MG63 (cell line): ENCODE measurements around the gene AOPEP. TPM values are rescaled to one million over a fixed set of nuclear protein-coding genes. Genes with fewer than 3 reads are reported as not detected.
"Not testable (repeated sequence)": the region's sequence is repeated elsewhere in the genome, so short reads cannot be mapped to it uniquely, and the experiment has no call there.

Source experiments
- DNase-seq: peaks from one replicate; pipeline ENCODE4 v3.0.0-alpha.2; 2020
- H3K27me3 ChIP-seq: fragments of 250-450 bp; sonication (Bioruptor Pico); 2 replicates; pipeline ENCODE4 v1.5.1; 2020; ENCODE audit warnings: mild to moderate bottlenecking, moderate library complexity
- H3K36me3 ChIP-seq: fragments of 250-450 bp; sonication (Bioruptor Pico); 2 replicates; pipeline ENCODE4 v1.5.1; 2020; ENCODE audit warnings: mild to moderate bottlenecking, moderate library complexity
- H3K4me3 ChIP-seq: fragments of 250-450 bp; sonication (Bioruptor Pico); 2 replicates; pipeline ENCODE4 v1.5.1; 2020; ENCODE audit warnings: mild to moderate bottlenecking, moderate library complexity
- H3K9me3 ChIP-seq: fragments of 250-450 bp; sonication (Bioruptor Pico); 2 replicates; pipeline ENCODE4 v1.5.1; 2020; ENCODE audit warnings: mild to moderate bottlenecking, moderate library complexity
- total RNA-seq: library from RNA; depleted of rRNA; stranded (reverse); fragments of >200 nt; shearing (Covaris generic); gene quantifications from 2 replicates; pipeline ENCODE4 v1.2.3, GENCODE V29; 2014; ENCODE audit warnings: low replicate concordance

AOPEP gene
- total RNA-seq, 1 experiment from 2014 or later: 91.4 TPM

DNA sequence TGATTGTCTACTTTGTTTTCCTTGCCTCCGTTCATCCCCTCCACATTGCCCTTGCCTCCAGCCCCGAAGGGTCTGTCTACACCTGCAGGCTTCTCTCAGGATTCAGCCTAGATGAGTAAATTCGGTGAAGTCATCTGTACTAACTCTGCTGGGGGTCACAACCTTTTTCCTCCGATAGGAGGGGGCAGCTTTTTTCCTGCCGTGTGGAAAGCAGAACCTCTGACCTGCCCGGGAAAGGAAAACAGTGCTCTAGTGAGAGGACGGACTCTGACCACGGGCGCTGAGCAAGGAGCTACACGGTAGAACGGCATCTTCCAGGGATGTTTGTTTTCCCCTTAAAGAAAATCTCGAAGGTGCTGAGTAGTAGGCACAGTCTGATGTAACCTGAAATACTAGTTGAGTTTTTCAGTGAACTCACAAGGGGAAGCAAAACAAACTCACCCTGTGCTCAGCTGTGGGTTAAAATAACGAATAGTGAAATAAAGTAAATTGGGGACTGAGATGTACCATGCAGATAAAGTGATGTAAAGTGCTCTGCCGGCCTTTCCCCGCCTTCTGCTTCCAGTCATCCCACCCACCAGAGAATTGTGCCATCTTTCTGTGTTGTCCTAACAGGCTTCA is 281.8 kb downstream of the AOPEP start:
- H3K36me3 ChIP-seq: peaks cover 63% of the 10 kb centered on the region
- no peaks in the 10 kb centered on the region for H3K9me3 ChIP-seq
- DNase-seq: peak; percentile 20
- peak overlapping the region; percentile 59 for H3K4me3 ChIP-seq
- no peaks in the 10 kb centered on the region for H3K27me3 ChIP-seq

DNA sequence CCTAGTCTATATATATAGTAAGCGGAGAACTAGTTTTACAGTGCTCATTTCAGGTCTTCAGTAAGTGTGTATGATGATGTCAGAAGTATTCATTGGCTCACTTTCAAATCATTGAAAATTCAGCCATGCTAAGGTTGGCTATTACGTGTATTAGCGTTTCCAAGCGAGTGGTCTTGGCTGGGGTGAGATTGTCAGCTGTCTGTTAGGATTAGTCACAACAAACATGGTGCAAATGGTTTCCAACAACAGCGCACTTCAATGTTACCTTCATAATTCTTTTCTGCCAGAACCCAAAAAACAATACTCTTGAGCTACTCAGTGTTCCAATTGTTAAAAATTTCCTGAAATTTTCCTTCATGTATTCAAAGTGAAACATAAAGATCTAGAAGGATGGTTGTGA is 283.0 kb downstream of the AOPEP start:
- peaks cover 73% of the 10 kb centered on the region for H3K36me3 ChIP-seq
- no peaks in the 10 kb centered on the region for H3K27me3 ChIP-seq
- H3K4me3 ChIP-seq: no peak overlapping the region
- no peaks in the 10 kb centered on the region for H3K9me3 ChIP-seq
- DNase-seq: peak; percentile 53

DNA sequence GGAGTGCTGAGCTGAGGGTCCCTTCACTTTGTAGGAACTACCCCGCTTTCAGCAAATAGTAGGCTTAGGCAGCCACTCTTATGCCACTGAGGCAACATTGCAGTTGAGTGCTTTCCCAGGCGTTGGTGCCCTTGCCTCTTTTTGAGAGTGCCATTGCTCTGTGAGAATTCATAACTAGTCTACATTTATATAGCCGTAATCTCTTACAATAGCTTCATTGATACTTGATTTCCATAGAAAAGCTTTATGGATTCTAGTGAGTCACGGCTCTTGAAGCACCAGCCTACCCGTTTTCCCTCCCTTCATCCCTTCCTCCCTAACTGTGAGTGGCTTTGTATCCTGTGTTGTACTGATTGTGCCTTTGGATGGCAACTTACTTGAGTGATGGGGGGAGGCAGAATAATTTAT is 283.9 kb downstream of the AOPEP start:
- Histone ChIP-seq H3K36me3 (peaks cover 81% of the 10 kb centered on the region), H3K4me3 (no peak overlapping the region), H3K9me3 (no peaks in the 10 kb centered on the region), H3K27me3 (no peaks in the 10 kb centered on the region)
- DNase-seq: no peak

DNA sequence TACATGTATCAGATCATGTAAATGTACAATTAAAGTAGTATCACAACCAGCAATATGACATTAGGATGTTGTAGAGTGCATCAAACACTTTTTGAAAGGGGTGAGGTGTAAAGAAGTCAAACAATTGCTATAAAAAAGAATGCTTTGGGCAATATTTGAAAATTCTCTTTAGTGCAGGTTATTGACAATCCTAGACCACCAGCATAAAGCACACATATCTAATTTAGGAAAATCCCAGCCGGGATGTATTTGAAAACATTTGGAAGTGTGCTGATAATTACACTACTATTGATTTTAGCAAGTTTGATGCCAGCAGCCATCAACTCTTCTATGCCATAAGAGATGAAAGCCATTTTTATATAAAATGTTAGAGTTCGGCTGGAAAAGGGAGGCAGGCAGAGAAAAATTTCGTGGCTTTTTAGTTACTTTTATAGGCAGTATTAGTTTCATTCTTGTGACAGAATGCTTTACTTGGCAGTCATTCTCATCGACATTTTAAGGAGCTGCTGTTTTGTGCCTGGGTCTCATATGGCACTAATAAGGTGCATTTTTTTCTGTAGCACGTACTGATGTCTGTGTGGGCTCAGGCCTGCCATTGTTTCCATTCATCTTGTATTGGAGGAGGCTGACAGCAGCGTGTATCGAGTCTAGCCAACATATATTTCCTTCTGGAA is 285.7 kb downstream of the AOPEP start:
- peaks cover 85% of the 10 kb centered on the region for H3K36me3 ChIP-seq
- no peaks in the 10 kb centered on the region for H3K27me3 ChIP-seq
- H3K4me3 ChIP-seq: no peak overlapping the region
- DNase-seq: no peak
- H3K9me3 ChIP-seq: no peaks in the 10 kb centered on the region

DNA sequence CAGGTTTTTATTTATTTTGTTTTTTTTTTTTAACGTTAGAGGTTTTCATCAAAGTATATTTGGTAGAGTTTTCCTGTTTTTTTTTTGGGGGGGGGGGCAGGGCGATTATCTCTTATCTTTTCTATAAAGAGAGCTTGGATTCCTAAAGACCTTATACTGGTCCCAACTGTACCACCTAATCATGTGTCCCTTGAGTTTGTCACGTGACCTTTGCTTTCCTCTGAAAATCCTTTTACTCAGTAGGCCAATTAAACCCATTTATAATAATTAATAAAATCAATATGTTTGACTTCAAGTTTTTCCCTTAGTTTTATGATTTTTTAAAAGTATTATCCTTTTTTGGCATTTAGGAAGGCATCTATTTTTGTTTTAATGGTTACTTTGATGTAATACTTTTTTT is 286.4 kb downstream of the AOPEP start:
- DNase-seq: no peak
- Histone ChIP-seq H3K4me3 (no peak overlapping the region), H3K36me3 (peaks cover 85% of the 10 kb centered on the region), H3K9me3 (no peaks in the 10 kb centered on the region), H3K27me3 (no peaks in the 10 kb centered on the region)

DNA sequence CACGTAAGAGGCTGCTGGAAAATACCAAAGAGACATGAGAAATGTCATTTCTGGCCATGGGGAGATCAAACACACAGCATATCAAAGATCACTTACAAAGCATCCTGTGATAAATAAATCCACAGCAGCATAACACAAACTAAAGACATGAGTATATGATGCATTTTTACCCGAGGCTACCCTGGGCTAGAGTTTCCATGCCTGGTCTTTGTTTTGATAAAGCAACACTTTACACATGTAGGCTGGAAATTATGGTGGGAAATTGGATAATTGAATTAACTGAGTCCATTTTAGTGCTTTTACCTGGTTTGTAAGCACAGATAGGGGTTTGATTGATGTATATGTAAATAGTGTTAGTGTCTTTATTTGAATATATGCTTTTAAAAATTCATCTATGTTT is 288.4 kb downstream of the AOPEP start:
- DNase-seq: no peak
- Histone ChIP-seq H3K4me3 (no peak overlapping the region), H3K9me3 (no peaks in the 10 kb centered on the region), H3K36me3 (peaks cover 86% of the 10 kb centered on the region), H3K27me3 (no peaks in the 10 kb centered on the region)

DNA sequence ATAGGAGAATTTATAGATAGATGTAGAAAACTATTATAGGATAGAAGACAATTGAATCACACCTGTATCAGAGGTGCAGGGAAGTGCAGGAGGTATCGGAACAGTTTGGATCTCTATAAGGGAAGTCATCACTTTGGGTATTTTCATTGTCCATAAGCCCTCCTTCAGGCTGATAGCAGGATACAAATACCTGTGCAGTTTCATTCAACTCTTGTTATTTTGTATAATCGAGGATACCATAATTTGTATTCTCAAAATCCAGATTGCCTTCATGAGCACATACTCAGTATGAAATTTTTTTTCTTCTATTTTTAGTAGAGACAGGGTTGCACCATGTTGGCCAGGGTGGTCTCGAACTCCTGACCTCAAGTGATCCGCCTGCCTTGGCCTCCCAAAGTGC is 289.1 kb downstream of the AOPEP start:
- no peak overlapping the region for H3K4me3 ChIP-seq
- H3K36me3 ChIP-seq: peaks cover 87% of the 10 kb centered on the region
- H3K9me3 ChIP-seq: no peaks in the 10 kb centered on the region
- H3K27me3 ChIP-seq: no peaks in the 10 kb centered on the region
- DNase-seq: no peak

DNA sequence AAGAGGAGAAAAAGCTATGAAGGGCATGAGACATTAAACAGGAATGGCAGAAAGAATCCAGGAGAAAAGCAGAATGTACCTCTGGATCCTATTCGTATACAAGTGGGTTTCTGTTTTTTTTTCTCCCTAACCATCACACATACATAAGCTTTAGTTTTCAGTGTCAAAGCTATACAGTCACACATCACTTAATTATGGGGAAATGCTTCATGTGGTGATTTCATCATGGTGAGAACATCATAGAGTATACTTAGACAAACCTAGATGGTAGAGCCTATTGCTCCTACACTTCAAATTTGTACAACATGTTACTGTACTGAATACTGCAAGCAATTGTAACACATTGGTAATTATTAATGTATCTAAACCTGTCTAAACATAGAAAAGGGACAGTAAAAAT is 290.6 kb downstream of the AOPEP start:
- DNase-seq: no peak
- H3K4me3 ChIP-seq: no peak overlapping the region
- H3K9me3 ChIP-seq: no peaks in the 10 kb centered on the region
- H3K36me3 ChIP-seq: peaks cover 87% of the 10 kb centered on the region
- H3K27me3 ChIP-seq: no peaks in the 10 kb centered on the region

DNA sequence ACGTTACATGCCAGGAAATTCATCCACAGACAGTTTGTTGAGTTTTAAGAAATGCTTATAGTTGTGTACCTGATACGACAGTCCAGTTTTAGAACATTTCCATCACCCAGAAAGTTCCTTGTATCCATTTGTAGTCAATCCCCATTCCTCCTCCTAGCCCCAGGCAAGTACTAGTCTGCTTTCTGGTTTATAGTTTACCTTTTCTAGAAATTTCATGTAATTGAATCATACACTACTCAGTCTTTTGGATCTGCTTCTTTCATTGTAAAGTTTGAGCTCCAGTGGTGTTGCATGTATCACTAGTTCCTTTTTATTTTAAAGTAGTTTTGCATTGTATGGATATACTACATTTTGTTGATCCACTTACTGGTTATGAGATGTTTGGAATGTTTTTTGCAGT is 291.2 kb downstream of the AOPEP start:
- Histone ChIP-seq H3K9me3 (no peaks in the 10 kb centered on the region), H3K36me3 (peaks cover 86% of the 10 kb centered on the region), H3K4me3 (no peak overlapping the region), H3K27me3 (no peaks in the 10 kb centered on the region)
- DNase-seq: no peak

DNA sequence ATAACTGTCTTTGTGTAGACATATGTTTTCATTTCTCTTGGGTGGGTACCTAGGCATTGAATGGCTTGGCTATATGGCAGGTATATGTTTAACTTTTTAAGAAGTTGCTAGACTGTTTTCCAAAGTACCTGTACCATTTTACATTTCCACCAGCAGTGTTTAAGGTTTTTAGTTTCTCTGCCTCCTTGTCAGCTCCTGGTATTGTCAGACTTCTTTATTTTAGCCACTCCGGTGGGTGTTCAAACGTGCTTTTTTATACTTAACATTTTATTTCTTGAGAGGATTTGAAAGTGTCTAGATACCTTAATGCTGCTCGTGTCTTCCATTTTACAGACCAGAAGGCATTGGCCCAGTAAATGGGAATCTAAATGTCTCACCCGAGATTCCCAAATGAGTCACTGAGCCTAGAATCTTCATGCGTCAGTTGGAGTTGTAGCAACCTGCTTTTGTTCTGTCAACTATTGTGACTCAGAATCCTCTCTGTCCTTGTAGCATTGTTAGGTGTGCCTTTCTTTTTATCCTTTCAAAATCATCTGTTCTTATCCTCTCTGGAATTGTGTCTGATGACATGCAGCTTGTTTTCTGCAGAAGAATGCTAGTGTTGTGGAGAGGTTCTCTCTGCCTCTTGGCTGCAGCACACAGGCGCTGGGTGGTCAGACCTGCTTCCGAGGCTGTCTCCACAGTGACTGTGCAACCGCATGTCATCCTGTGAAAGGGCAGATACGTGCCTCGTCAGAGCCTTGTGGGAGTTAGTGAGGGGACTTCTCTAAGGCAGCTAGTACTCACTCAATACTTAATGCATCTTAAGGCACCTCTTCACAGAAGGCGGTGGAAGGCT is 291.8 kb downstream of the AOPEP start:
- Histone ChIP-seq H3K4me3 (no peak overlapping the region), H3K9me3 (no peaks in the 10 kb centered on the region), H3K27me3 (no peaks in the 10 kb centered on the region), H3K36me3 (peaks cover 89% of the 10 kb centered on the region)
- DNase-seq: peak; percentile 39

DNA sequence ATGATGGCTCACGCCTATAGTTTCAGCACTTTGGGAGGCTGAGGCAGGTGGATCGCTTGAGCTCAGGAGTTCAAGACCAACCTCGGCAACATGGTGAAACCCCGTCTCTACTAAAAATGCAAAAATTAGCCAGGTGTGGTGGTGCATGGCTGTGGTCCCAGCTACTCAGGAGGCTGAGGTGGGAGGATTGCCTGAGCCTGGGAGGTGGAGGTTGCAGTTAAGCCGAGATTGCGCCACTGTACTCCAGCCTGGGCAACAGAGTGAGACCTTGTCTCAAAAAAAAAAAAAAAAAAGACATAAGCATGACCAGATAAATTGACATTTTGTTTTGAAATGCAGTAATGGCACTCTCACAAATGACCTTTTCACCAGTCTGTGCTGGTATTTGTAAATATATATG is 294.1 kb downstream of the AOPEP start:
- not testable (repeated sequence) for H3K9me3 ChIP-seq, H3K4me3 ChIP-seq, DNase-seq, H3K27me3 ChIP-seq
- peaks cover 87% of the 10 kb centered on the region for H3K36me3 ChIP-seq

DNA sequence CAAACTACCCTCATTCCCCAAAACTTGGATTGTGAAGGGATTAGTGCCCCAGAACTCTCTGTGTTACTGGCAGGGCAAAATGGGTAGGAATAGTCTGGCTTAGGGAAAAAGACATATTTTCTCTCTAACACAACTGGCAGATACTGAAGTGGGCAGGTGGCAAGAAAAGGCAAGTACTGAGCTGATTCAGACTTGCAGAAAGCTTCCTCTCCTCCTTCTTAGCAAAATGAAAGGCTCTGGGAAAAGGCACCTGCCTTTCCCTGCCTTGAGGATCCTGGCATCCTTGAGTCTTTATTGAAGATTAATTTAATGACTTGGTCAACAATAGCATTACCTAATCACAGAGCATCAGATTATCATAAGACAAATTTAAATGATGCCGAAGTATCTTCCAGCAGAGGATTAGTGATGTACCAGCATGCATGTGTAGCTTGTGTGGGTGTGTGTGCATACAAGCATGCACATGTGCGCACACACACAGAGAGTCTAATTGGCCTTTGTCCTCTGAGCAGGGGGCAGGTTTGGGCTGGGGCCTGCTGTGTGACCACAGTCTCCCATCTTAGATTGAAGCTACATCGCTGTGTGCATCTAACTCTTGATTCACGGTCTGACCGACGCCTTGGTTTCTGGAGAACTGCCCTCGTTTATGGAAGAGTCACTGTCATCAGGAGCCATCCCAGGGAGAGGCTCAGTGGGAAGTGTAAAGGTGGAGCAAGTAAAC is 294.8 kb downstream of the AOPEP start:
- Histone ChIP-seq H3K4me3 (no peak overlapping the region), H3K27me3 (no peaks in the 10 kb centered on the region), H3K36me3 (peaks cover 87% of the 10 kb centered on the region), H3K9me3 (no peaks in the 10 kb centered on the region)
- DNase-seq: no peak

DNA sequence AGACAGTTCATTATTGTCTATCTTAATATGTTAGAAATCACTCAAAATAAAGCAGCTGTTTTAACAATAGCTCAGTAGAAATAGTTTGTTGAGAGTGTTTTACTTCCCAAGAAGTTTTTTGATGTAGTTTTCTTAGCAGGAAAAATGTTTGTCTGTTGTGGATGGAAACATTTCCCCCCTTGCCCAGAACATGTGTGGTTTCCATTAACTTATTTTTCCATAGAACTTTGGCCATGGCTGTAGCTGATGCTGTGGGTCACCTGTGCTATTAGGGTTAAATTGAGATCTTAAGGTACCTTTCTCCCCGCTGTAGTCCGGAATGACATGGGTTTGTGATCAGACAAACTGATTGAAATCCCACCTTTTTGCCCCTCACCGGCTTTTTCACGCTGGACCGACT is 296.2 kb downstream of the AOPEP start:
- H3K36me3 ChIP-seq: peaks cover 90% of the 10 kb centered on the region
- H3K9me3 ChIP-seq: no peaks in the 10 kb centered on the region
- H3K4me3 ChIP-seq: no peak overlapping the region
- DNase-seq: no peak
- no peaks in the 10 kb centered on the region for H3K27me3 ChIP-seq

DNA sequence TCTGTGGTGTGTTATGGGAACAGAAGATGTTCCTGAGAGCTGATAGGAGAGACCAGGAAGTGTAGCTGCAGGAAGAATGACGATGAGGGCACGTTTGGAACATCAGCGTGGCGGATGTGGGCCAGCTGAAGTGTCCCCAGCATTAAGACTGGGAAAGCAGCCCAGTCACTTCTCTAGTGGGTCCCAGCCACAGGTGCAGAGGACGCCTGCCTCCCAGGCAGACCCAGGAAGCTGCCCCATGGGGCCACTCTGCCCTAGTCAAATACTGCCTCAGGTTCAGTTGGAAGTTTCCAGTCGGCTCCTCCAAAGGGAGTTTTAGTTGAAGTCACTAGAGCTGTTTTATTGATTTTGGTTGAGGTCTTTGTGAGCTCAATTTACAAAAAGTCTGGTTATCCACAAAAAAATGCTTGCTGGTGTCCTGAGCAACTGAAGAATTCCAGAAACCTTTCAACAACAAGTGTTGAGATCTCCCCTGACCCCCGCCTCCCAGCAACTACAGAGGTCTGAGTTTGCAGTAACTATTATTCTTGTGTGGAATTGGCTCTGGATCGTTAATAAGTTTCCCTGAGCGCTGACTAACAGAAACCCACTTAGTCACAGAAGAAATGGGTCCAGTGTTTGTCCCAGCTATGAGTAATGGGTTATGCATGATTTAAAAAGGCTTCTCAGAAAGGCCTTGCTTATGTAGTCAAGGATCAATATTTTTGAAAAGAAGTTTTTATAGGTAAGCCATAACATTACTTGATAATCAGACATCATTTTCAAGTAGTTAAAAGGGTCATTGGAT is 296.9 kb downstream of the AOPEP start:
- Histone ChIP-seq H3K36me3 (peaks cover 90% of the 10 kb centered on the region), H3K27me3 (no peaks in the 10 kb centered on the region), H3K9me3 (no peaks in the 10 kb centered on the region), H3K4me3 (no peak overlapping the region)
- DNase-seq: peak; percentile 66

DNA sequence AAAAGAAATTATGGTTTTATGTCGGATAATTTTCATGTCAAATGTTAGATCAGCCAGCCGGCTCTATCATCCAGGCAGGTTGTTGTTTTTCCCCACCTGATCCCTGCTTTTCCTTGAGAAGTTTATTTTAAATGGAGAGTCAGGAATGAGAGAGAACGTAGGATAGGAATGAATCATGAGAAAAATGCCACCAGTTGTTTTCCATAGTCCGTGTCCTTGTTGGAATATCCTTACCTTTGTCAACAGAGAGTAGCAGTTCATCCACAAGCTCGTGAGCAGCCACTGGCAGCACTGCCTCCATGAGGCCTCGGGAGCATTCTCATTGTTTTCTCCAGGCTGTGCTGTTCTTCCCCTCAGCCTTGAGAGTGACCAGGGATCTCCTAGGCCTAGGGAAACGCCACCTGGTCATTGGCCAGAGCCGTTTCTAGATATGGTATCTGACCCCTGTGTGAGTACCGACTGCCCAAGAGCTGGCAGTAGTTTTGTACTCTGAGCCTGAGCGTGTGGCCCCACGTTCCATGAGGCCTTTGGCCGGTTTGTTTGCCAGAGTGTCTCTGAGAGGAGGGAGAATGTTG is 297.7 kb downstream of the AOPEP start:
- no peak for DNase-seq
- Histone ChIP-seq H3K27me3 (no peaks in the 10 kb centered on the region), H3K9me3 (no peaks in the 10 kb centered on the region), H3K36me3 (peaks cover 89% of the 10 kb centered on the region), H3K4me3 (no peak overlapping the region)
